ENCODE data around the gene EXOC2.

GRCh38 chr6:713351-713750, 20.4 kb upstream of the EXOC2 start:
- TF ChIP-seq POLR2AphosphoS5 (IDR thresholded peaks at IDR 0.05) (no peak), POLR2A (IDR thresholded peaks at IDR 0.05; ENCODE audit: low read depth) (no peak), CTCF (IDR thresholded peaks at IDR 0.05) (no peak), EP300 (IDR thresholded peaks at IDR 0.05) (no peak)

Measured in esophagus muscularis mucosa (tissue), 4 donors.